SK-N-SH (cell line): Measurements from ENCODE around the gene NECTIN1. TPM values are rescaled to one million over a fixed set of nuclear protein-coding genes. Genes with fewer than 3 reads are reported as not detected.

Experiments
- CTCF ChIA-PET: fragments of 300-600, 350-600 bp; formaldehyde crosslinking; extraction: SDS; loops from one replicate; lab custom pipeline; 2021; lab: Yijun Ruan, JAX
- POLR2A ChIA-PET: fragments of 350-600 bp; sonication (Branson Sonifier 250); formaldehyde crosslinking; extraction: SDS; loops from one replicate; lab custom pipeline; 2020; ENCODE audit warnings: antibody characterized with exemption, inconsistent platforms; lab: Yijun Ruan, JAX
- DNase-seq: peaks from one replicate; pipeline ENCODE4 v3.0.0; 2012
- H2AFZ ChIP-seq: fragments of 200-600 bp; sonication (generic); 2 replicates; pipeline ENCODE4 v1.8.1; 2016; ENCODE audit warnings: antibody characterized with exemption, mild to moderate bottlenecking, low read depth
- H3F3A ChIP-seq: fragments of 200-600 bp; sonication (generic); replicated peaks from 2 replicates; pipeline ENCODE3; 2016; ENCODE audit warnings: antibody characterized with exemption, mild to moderate bottlenecking; ENCODE audit not compliant: insufficient read depth
- H3K27ac ChIP-seq, 2 experiments: fragments of 200-500 bp in 1 of 2; fragments of 200-600 bp in 1 of 2; sonication (Bioruptor generic) in 1 of 2; sonication (generic), shearing (Covaris generic) in 1 of 2; 2 replicates each; pipeline versions ENCODE4 v1.5.1 to v1.6.1; 2014 to 2016; ENCODE audit warnings: low read depth in 2 of 2, inconsistent platforms in 1 of 2, low read length in 1 of 2, mild to moderate bottlenecking in 1 of 2, mixed read lengths in 1 of 2
- H3K27me3 ChIP-seq: fragments of 200-600 bp; sonication (generic), shearing (Covaris generic); 2 replicates; pipeline ENCODE4 v1.6.1; 2016; ENCODE audit warnings: mixed run types; ENCODE audit not compliant: insufficient read depth
- H3K36me3 ChIP-seq, 2 experiments: fragments of 200-500 bp in 1 of 2; fragments of 200-600 bp in 1 of 2; sonication (Bioruptor generic) in 1 of 2; sonication (generic) in 1 of 2; replicated peaks in 1 of 2; 2 replicates each; pipeline versions ENCODE3 to v1.5.1; 2014 to 2016; ENCODE audit warnings: low read length in 1 of 2, mild to moderate bottlenecking in 1 of 2; ENCODE audit not compliant: insufficient read depth in 2 of 2, control insufficient read depth in 1 of 2
- H3K4me1 ChIP-seq, 2 experiments: fragments of 200-500 bp in 1 of 2; fragments of 200-600 bp in 1 of 2; sonication (Bioruptor generic) in 1 of 2; sonication (generic), shearing (Covaris generic) in 1 of 2; 2 replicates each; pipeline versions ENCODE4 v1.5.1 to v1.6.1; 2014 to 2016; ENCODE audit warnings: low read depth in 1 of 2, low read length in 1 of 2, mixed run types in 1 of 2; ENCODE audit not compliant: insufficient read depth in 2 of 2, control insufficient read depth in 1 of 2
- H3K4me2 ChIP-seq: fragments of 200-600 bp; sonication (generic), shearing (Covaris generic); 2 replicates; pipeline ENCODE4 v1.6.1; 2017; ENCODE audit warnings: mixed run types
- H3K4me3 ChIP-seq, 2 experiments: fragments of 200-500 bp in 1 of 2; fragments of 200-600 bp in 1 of 2; sonication (Bioruptor generic) in 1 of 2; sonication (generic), shearing (Covaris generic) in 1 of 2; 2 replicates each; pipeline versions ENCODE4 v1.5.1 to v1.8.1; 2014 to 2016; ENCODE audit warnings: low read depth in 2 of 2, inconsistent platforms in 1 of 2, low read length in 1 of 2, mild to moderate bottlenecking in 1 of 2, mixed read lengths in 1 of 2, moderate library complexity in 1 of 2
- H3K79me2 ChIP-seq: fragments of 200-600 bp; sonication (generic); 2 replicates; pipeline ENCODE4 v1.8.1; 2017; ENCODE audit warnings: mild to moderate bottlenecking; ENCODE audit not compliant: insufficient read depth
- H3K9ac ChIP-seq: fragments of 200-600 bp; sonication (generic); 2 replicates; pipeline ENCODE4 v1.6.1; 2017; ENCODE audit warnings: mixed run types
- H3K9me2 ChIP-seq: fragments of 200-600 bp; sonication (generic); 2 replicates; pipeline ENCODE4 v1.6.1; 2017; ENCODE audit warnings: mixed run types
- H3K9me3 ChIP-seq: fragments of 200-600 bp; sonication (generic); 2 replicates; pipeline ENCODE4 v1.6.1; 2017; ENCODE audit warnings: mixed run types, mild to moderate bottlenecking, moderate library complexity
- H4K20me1 ChIP-seq: fragments of 200-600 bp; sonication (generic); 2 replicates; pipeline ENCODE4 v1.6.1; 2017; ENCODE audit warnings: mild to moderate bottlenecking, mixed run types; ENCODE audit not compliant: insufficient read depth
- CHD2 ChIP-seq: fragments of 150-350 bp; IDR thresholded peaks from 2 replicates; pipeline ENCODE4 v1.6.1; 2018; ENCODE audit warnings: low read length; ENCODE audit not compliant: partially characterized antibody
- ELF1 ChIP-seq: IDR thresholded peaks from 2 replicates; pipeline ENCODE4 v1.4.0; 2012
- EP300 ChIP-seq, 2 experiments: IDR thresholded peaks; 2 replicates each; pipeline versions ENCODE4 v1.4.0 to v1.6.1; 2012; ENCODE audit warnings: borderline replicate concordance in 1 of 2, low read depth in 1 of 2, low read length in 1 of 2
- FOSL2 ChIP-seq: IDR thresholded peaks from 2 replicates; pipeline ENCODE4 v1.4.0; 2012; ENCODE audit warnings: low read depth, mild to moderate bottlenecking, moderate library complexity, borderline replicate concordance
- FOXJ3 ChIP-seq: sonication (generic); formaldehyde crosslinking; IDR thresholded peaks from 2 replicates; pipeline ENCODE4 v1.5.1; 2020; ENCODE audit warnings: mild to moderate bottlenecking, missing genetic modification reagents
- FOXM1 ChIP-seq: IDR thresholded peaks from 2 replicates; pipeline ENCODE4 v1.4.0; 2012; ENCODE audit warnings: low read depth, mild to moderate bottlenecking
- GABPA ChIP-seq: IDR thresholded peaks from 2 replicates; pipeline ENCODE4 v1.4.0; 2012; ENCODE audit warnings: low read depth, mild to moderate bottlenecking
- GATA2 ChIP-seq: sonication (generic); formaldehyde crosslinking; IDR thresholded peaks from 2 replicates; pipeline ENCODE4 v1.5.0; 2020; ENCODE audit warnings: mild to moderate bottlenecking, missing genetic modification reagents
- JUND ChIP-seq: IDR thresholded peaks from 2 replicates; pipeline ENCODE4 v1.4.0; 2012
- MAX ChIP-seq: IDR thresholded peaks from 2 replicates; pipeline ENCODE4 v1.4.0; 2012; ENCODE audit warnings: low read depth
- MEF2A ChIP-seq: IDR thresholded peaks from 2 replicates; pipeline ENCODE4 v1.4.0; 2012; ENCODE audit warnings: low read depth, borderline replicate concordance
- MXI1 ChIP-seq: IDR thresholded peaks from 2 replicates; pipeline ENCODE4 v1.6.1; 2012; ENCODE audit warnings: mild to moderate bottlenecking, low read depth, low read length, improper control_type of control experiment
- NFIC ChIP-seq: IDR thresholded peaks from 2 replicates; pipeline ENCODE4 v1.4.0; 2012; ENCODE audit warnings: borderline replicate concordance
- NRF1 ChIP-seq: IDR thresholded peaks from 2 replicates; pipeline ENCODE4 v1.6.1; 2012; ENCODE audit warnings: low read depth, mild to moderate bottlenecking, low read length
- PBX3 ChIP-seq: IDR thresholded peaks from 2 replicates; pipeline ENCODE4; 2012
- POLR2AphosphoS5 ChIP-seq: IDR thresholded peaks from 2 replicates; pipeline ENCODE4 v1.6.1; 2012; ENCODE audit warnings: low read depth, low read length
- RAD21 ChIP-seq: IDR thresholded peaks from 2 replicates; pipeline ENCODE4 v1.6.1; 2012; ENCODE audit warnings: mild to moderate bottlenecking, low read length
- RFX5 ChIP-seq: IDR thresholded peaks from 2 replicates; pipeline ENCODE4 v1.6.1; 2012; ENCODE audit warnings: mild to moderate bottlenecking, improper control_type of control experiment, low read length
- RXRA ChIP-seq: IDR thresholded peaks from 2 replicates; pipeline ENCODE4 v1.4.0; 2012; ENCODE audit warnings: low read depth, mild to moderate bottlenecking, borderline replicate concordance
- SIN3A ChIP-seq: IDR thresholded peaks from 2 replicates; pipeline ENCODE4 v1.6.1; 2012; ENCODE audit warnings: low read depth, mild to moderate bottlenecking, low read length, moderate library complexity, borderline replicate concordance
- TCF12 ChIP-seq: IDR thresholded peaks from 2 replicates; pipeline ENCODE4 v1.4.0; 2012
- TEAD4 ChIP-seq: IDR thresholded peaks from 2 replicates; pipeline ENCODE4 v1.4.0; 2012; ENCODE audit warnings: mild to moderate bottlenecking, borderline replicate concordance; ENCODE audit not compliant: insufficient read depth
- USF2 ChIP-seq: fragments of 150-350 bp; IDR thresholded peaks from 2 replicates; pipeline ENCODE4 v1.6.1; 2017; ENCODE audit warnings: antibody characterized with exemption, low read length, low read depth, borderline replicate concordance
- WGBS: methylation state at CpG from one replicate; pipeline ENCODE4 v1.1.6; 2017; ENCODE audit warnings: low lambda C conversion rate; 5-methylcytosine and 5-hydroxymethylcytosine counted together
- polyA plus RNA-seq, 3 experiments: library from polyadenylated mRNA; depleted of rRNA; stranded (reverse); fragments of >200 nt; gene quantifications; 2 replicates each; pipeline ENCODE4 v1.2.3, GENCODE V29; 2012

Gene NECTIN1
- polyA plus RNA-seq, 1 of the 3 experiments (the other 2 are of a cell fraction): 9.1 TPM

- Histone ChIP-seq H3F3A (no peaks in the 10 kb centered on the region), H3K36me3 (no peaks in the 10 kb centered on the region), H3K27me3 (no peaks in the 10 kb centered on the region), H3K79me2 (no peaks in the 10 kb centered on the region; the same call in 1 of the 2 replicates), H3K9me3 (no peaks in the 10 kb centered on the region), H3K4me2 (peak overlapping the region; percentile 71; the same call in 1 of the 2 replicates), H4K20me1 (no peaks in the 10 kb centered on the region), H3K27ac (peak overlapping the region; percentile 45 to 97; a peak in 3 of 4 replicates), H3K4me1 (peaks cover 15 to 98% of the 10 kb centered on the region in 2 experiments), H3K9me2 (no peaks in the 10 kb centered on the region), H3K4me3 (no peak overlapping the region), H2AFZ (peak overlapping the region; percentile 96), H3K9ac (no peak overlapping the region)
- TF ChIP-seq FOXJ3 (peak; percentile 53; the same call in 1 of the 2 replicates), RFX5 (no peak), SIN3A (no peak), POLR2AphosphoS5 (no peak), EP300 (IDR thresholded peaks at IDR 0.05; ENCODE audit: borderline replicate concordance in 1 of 2, low read depth in 1 of 2, low read length in 1 of 2) (0 out of 4 replicates have a peak, but pooled peaks of 1 of the 2 experiments have one; percentile 63), FOSL2 (no peak), PBX3 (no peak), GATA2 (CRISPR knock-in tag) (peak; percentile 78), MEF2A (no peak), CHD2 (peak; percentile 12), NRF1 (no peak), MXI1 (peak; percentile 24; the same call in 1 of the 2 replicates)
- ChIA-PET CTCF (interaction anchor here (0.8 to 3.0 kb wide), 11 partner anchors 11 to 423 kb away, joined by 3 to 14 read pairs (median 4); no protein-coding TSS in a partner anchor), POLR2A (interaction anchor here (0.8 to 1.5 kb wide), 4 partner anchors 14 to 423 kb away, joined by 3 to 5 read pairs (median 4); no protein-coding TSS in a partner anchor)
- WGBS: 75% methylated on average over 12 of the region's 13 CpGs
- DNase-seq: peak; percentile 88
These were observed 43.8 kb downstream of the NECTIN1 start for GRCh38 chr11:119685111-119685746.

- CTCF ChIA-PET: interaction anchor here (0.7 to 3.0 kb wide), 11 partner anchors 10 to 424 kb away, joined by 3 to 14 read pairs (median 5); no protein-coding TSS in a partner anchor
- Histone ChIP-seq H2AFZ (peak overlapping the region; percentile 96), H3K79me2 (no peaks in the 10 kb centered on the region; the same call in 1 of the 2 replicates), H3K9ac (peak overlapping the region; percentile 21; the same call in 1 of the 2 replicates), H3F3A (no peaks in the 10 kb centered on the region), H3K4me2 (peak overlapping the region; percentile 71), H3K9me2 (no peaks in the 10 kb centered on the region), H3K27ac (peak overlapping the region; percentile 45 to 97), H4K20me1 (no peaks in the 10 kb centered on the region), H3K36me3 (no peaks in the 10 kb centered on the region), H3K27me3 (no peaks in the 10 kb centered on the region), H3K4me3 (no peak overlapping the region), H3K4me1 (peaks cover 15 to 98% of the 10 kb centered on the region in 2 experiments), H3K9me3 (no peaks in the 10 kb centered on the region)
- TF ChIP-seq TEAD4 (no peak), MAX (peak; percentile 69), FOSL2 (peak; percentile 83; the same call in 1 of the 2 replicates), RXRA (peak; percentile 58; the same call in 1 of the 2 replicates), ELF1 (peak; percentile 29; the same call in 1 of the 2 replicates), MXI1 (0 out of 2 replicates have a peak, but pooled peaks have one; percentile 5), POLR2AphosphoS5 (peak; percentile 16; the same call in 1 of the 2 replicates), RFX5 (no peak), USF2 (no peak), FOXM1 (no peak), TCF12 (peak; percentile 55), GABPA (peak; percentile 74), NFIC (peak; percentile 15; the same call in 1 of the 2 replicates), JUND (peak; percentile 68; the same call in 1 of the 2 replicates), RAD21 (no peak; the same call in 1 of the 2 replicates)
- POLR2A ChIA-PET: interaction anchor here (1.0 to 1.5 kb wide), 2 partner anchors 14 to 39 kb away, joined by 3 to 5 read pairs; no protein-coding TSS in a partner anchor
- DNase-seq: peak; percentile 69
- WGBS: 25% methylated on average over 9 of the region's 15 CpGs
These were observed 44.5 kb downstream of the NECTIN1 start for GRCh38 chr11:119684361-119685110.
